Naive B cell (primary cell): Measurements from ENCODE around the gene CXCL8. TPM values are rescaled to one million over a fixed set of nuclear protein-coding genes. Genes with fewer than 3 reads are reported as not detected.
A peak's percentile ranks its signal among the peaks of the same experiment; 100 is the strongest.

Experiments used
- ATAC-seq, 2 donors: fragments of 150-1000 bp; cut with Tn5 transposase; 2 replicates each; pipeline ENCODE4 v1.10.0; 2021; ENCODE audit warnings: low read depth in 2 of 2, mild to moderate bottlenecking in 2 of 2, moderate library complexity in 2 of 2
- DNase-seq: peaks from one replicate; pipeline ENCODE4 v3.0.0; 2022
- H3K27ac Mint-ChIP-seq, 6 donors: one replicate each; pipeline ENCODE4 v1.8.0; 2020 to 2022; ENCODE audit warnings: mild to moderate bottlenecking in 6 of 6, mixed read lengths in 6 of 6, moderate library complexity in 5 of 6, inconsistent platforms in 2 of 6
- H3K27me3 Mint-ChIP-seq, 3 donors: one replicate each; pipeline ENCODE4 v1.8.0; 2021 to 2022; ENCODE audit warnings: mixed read lengths in 3 of 3, mild to moderate bottlenecking in 1 of 3
- H3K36me3 Mint-ChIP-seq, 2 donors: one replicate each; pipeline ENCODE4 v1.8.0; 2020 to 2022; ENCODE audit warnings: mixed read lengths in 2 of 2, inconsistent platforms in 1 of 2, mild to moderate bottlenecking in 1 of 2
- H3K4me1 Mint-ChIP-seq, 3 donors: one replicate each; pipeline ENCODE4 v1.8.0; 2020 to 2022; ENCODE audit warnings: mixed read lengths in 3 of 3, inconsistent platforms in 1 of 3, mild to moderate bottlenecking in 1 of 3, moderate library complexity in 1 of 3
- H3K4me3 Mint-ChIP-seq, 8 donors: one replicate each; pipeline ENCODE4 v1.8.0; 2020 to 2022; ENCODE audit warnings: mild to moderate bottlenecking in 8 of 8, mixed read lengths in 8 of 8, moderate library complexity in 8 of 8, inconsistent platforms in 2 of 8
- H3K9me3 Mint-ChIP-seq, 7 donors: one replicate each; pipeline ENCODE4 v1.8.0; 2020 to 2022; ENCODE audit warnings: mixed read lengths in 7 of 7, mild to moderate bottlenecking in 5 of 7, inconsistent platforms in 2 of 7, moderate library complexity in 1 of 7
- polyA plus RNA-seq, 6 donors: library from polyadenylated mRNA; unstranded; fragments of 300-500 nt; fragmentation: Illumina TruSeq; gene quantifications; one replicate each; pipeline ENCODE4 v1.2.3, GENCODE V29; 2021; ENCODE audit warnings: low read depth in 6 of 6

Gene CXCL8
- polyA plus RNA-seq, 6 donors from 2014 or later, result 0.21 to 4.5 (median 0.77) TPM; not detected in 2

- H3K27me3 Mint-ChIP-seq, result no peaks in the 10 kb centered on the region
- no peaks in the 10 kb centered on the region for H3K36me3 Mint-ChIP-seq
- H3K4me3 Mint-ChIP-seq, result no peak overlapping the region
- no peak overlapping the region for H3K27ac Mint-ChIP-seq
- DNase-seq (no peak), ATAC-seq (no peak)
- H3K9me3 Mint-ChIP-seq, result peaks cover 0 to 10% (median 3%) of the 10 kb centered on the region in 7 donors
- no peaks in the 10 kb centered on the region for H3K4me1 Mint-ChIP-seq
Observed at GRCh38 chr4:73741750-73742489, 1.6 kb downstream of the CXCL8 start.

GRCh38 chr4:73742490-73743160 lies 2.3 kb downstream of the CXCL8 start:
- H3K36me3 Mint-ChIP-seq, result no peaks in the 10 kb centered on the region
- ATAC-seq (no peak), DNase-seq (no peak)
- no peak overlapping the region for H3K27ac Mint-ChIP-seq
- no peak overlapping the region for H3K4me3 Mint-ChIP-seq
- peaks cover 0 to 10% (median 3%) of the 10 kb centered on the region in 7 donors for H3K9me3 Mint-ChIP-seq
- H3K27me3 Mint-ChIP-seq, result peaks cover 0 to 2% (median 0%) of the 10 kb centered on the region in 3 donors
- no peaks in the 10 kb centered on the region for H3K4me1 Mint-ChIP-seq

- peaks cover 0 to 10% (median 3%) of the 10 kb centered on the region in 7 donors for H3K9me3 Mint-ChIP-seq
- H3K4me3 Mint-ChIP-seq, result no peak overlapping the region
- H3K27me3 Mint-ChIP-seq, result peaks cover 0 to 5% (median 0%) of the 10 kb centered on the region in 3 donors
- H3K27ac Mint-ChIP-seq, result no peak overlapping the region
- no peaks in the 10 kb centered on the region for H3K4me1 Mint-ChIP-seq
- no peak for DNase-seq
- no peak for ATAC-seq
- no peaks in the 10 kb centered on the region for H3K36me3 Mint-ChIP-seq
Observed at GRCh38 chr4:73743281-73743680, 2.9 kb downstream of the CXCL8 start.

- Mint-ChIP-seq H3K27ac (no peak overlapping the region), H3K9me3 (peaks cover 0 to 10% (median 3%) of the 10 kb centered on the region in 7 donors)
- DNase-seq, result no peak
Observed at GRCh38 chr4:73743795-73744194, 3.4 kb downstream of the CXCL8 start.

GRCh38 chr4:73744203-73744602 lies 3.8 kb downstream of the CXCL8 start:
- Mint-ChIP-seq H3K9me3 (peaks cover 0 to 10% (median 3%) of the 10 kb centered on the region in 7 donors), H3K4me3 (no peak overlapping the region), H3K27me3 (peaks cover 0 to 5% (median 0%) of the 10 kb centered on the region in 3 donors), H3K36me3 (no peaks in the 10 kb centered on the region), H3K4me1 (no peaks in the 10 kb centered on the region), H3K27ac (no peak overlapping the region)
- DNase-seq (no peak), ATAC-seq (no peak)

More at GRCh38 chr4:73743795-73744194, 3.4 kb downstream of the CXCL8 start:
- no peak for ATAC-seq
- H3K27me3 Mint-ChIP-seq, result peaks cover 0 to 5% (median 0%) of the 10 kb centered on the region in 3 donors
- no peak overlapping the region for H3K4me3 Mint-ChIP-seq
- H3K36me3 Mint-ChIP-seq, result no peaks in the 10 kb centered on the region
- no peaks in the 10 kb centered on the region for H3K4me1 Mint-ChIP-seq

- ATAC-seq, result no peak
- Mint-ChIP-seq H3K9me3 (peaks cover 0 to 4% (median 0%) of the 10 kb centered on the region in 7 donors), H3K4me1 (no peaks in the 10 kb centered on the region)
Observed at GRCh38 chr4:73750730-73751129, 10.4 kb downstream of the CXCL8 start.

GRCh38 chr4:73751166-73751565 lies 10.8 kb downstream of the CXCL8 start:
- ATAC-seq, result no peak
- Mint-ChIP-seq H3K36me3 (no peaks in the 10 kb centered on the region), H3K27ac (no peak overlapping the region), H3K4me3 (no peak overlapping the region), H3K9me3 (peaks cover 0 to 4% (median 0%) of the 10 kb centered on the region in 7 donors), H3K4me1 (no peaks in the 10 kb centered on the region), H3K27me3 (peaks cover 4 to 18% (median 10%) of the 10 kb centered on the region in 3 donors)
- DNase-seq, result no peak

More at GRCh38 chr4:73750730-73751129, 10.4 kb downstream of the CXCL8 start:
- peaks cover 4 to 18% (median 10%) of the 10 kb centered on the region in 3 donors for H3K27me3 Mint-ChIP-seq
- no peaks in the 10 kb centered on the region for H3K36me3 Mint-ChIP-seq
- no peak overlapping the region for H3K4me3 Mint-ChIP-seq
- H3K27ac Mint-ChIP-seq, result no peak overlapping the region
- no peak for DNase-seq

- ATAC-seq, result no peak
- no peaks in the 10 kb centered on the region for H3K4me1 Mint-ChIP-seq
- H3K27ac Mint-ChIP-seq, result no peak overlapping the region
- peaks cover 4 to 18% (median 10%) of the 10 kb centered on the region in 3 donors for H3K27me3 Mint-ChIP-seq
- no peaks in the 10 kb centered on the region for H3K36me3 Mint-ChIP-seq
- H3K9me3 Mint-ChIP-seq, result peaks cover 0 to 2% (median 0%) of the 10 kb centered on the region in 7 donors
- DNase-seq, result no peak
- H3K4me3 Mint-ChIP-seq, result no peak overlapping the region
Observed at GRCh38 chr4:73751830-73752229, 11.5 kb downstream of the CXCL8 start.

- peaks cover 0 to 2% (median 0%) of the 10 kb centered on the region in 7 donors for H3K9me3 Mint-ChIP-seq
Observed at GRCh38 chr4:73752424-73752823, 12.1 kb downstream of the CXCL8 start.

GRCh38 chr4:73753215-73753614 lies 12.8 kb downstream of the CXCL8 start:
- Mint-ChIP-seq H3K4me3 (no peak overlapping the region), H3K27me3 (peaks cover 4 to 18% (median 5%) of the 10 kb centered on the region in 3 donors), H3K36me3 (no peaks in the 10 kb centered on the region), H3K9me3 (peaks cover 0 to 2% (median 0%) of the 10 kb centered on the region in 7 donors), H3K4me1 (no peaks in the 10 kb centered on the region), H3K27ac (no peak overlapping the region)
- ATAC-seq, result no peak
- DNase-seq, result no peak

More at GRCh38 chr4:73752424-73752823, 12.1 kb downstream of the CXCL8 start:
- H3K27ac Mint-ChIP-seq, result no peak overlapping the region
- no peak overlapping the region for H3K4me3 Mint-ChIP-seq
- ATAC-seq (no peak), DNase-seq (no peak)
- H3K36me3 Mint-ChIP-seq, result no peaks in the 10 kb centered on the region
- peaks cover 4 to 18% (median 10%) of the 10 kb centered on the region in 3 donors for H3K27me3 Mint-ChIP-seq
- no peaks in the 10 kb centered on the region for H3K4me1 Mint-ChIP-seq

GRCh38 chr4:73754934-73755333 lies 14.6 kb downstream of the CXCL8 start:
- no peaks in the 10 kb centered on the region for H3K4me1 Mint-ChIP-seq
- ATAC-seq, result no peak
- no peak overlapping the region for H3K4me3 Mint-ChIP-seq
- H3K27me3 Mint-ChIP-seq, result peaks cover 5 to 19% (median 9%) of the 10 kb centered on the region in 3 donors
- H3K36me3 Mint-ChIP-seq, result no peaks in the 10 kb centered on the region
- DNase-seq, result no peak
- H3K27ac Mint-ChIP-seq, result no peak overlapping the region
- H3K9me3 Mint-ChIP-seq, result peaks cover 0 to 2% (median 0%) of the 10 kb centered on the region in 7 donors

- peaks cover 0 to 6% (median 5%) of the 10 kb centered on the region in 3 donors for H3K27me3 Mint-ChIP-seq
- DNase-seq, result no peak
- peaks cover 0 to 2% (median 0%) of the 10 kb centered on the region in 7 donors for H3K9me3 Mint-ChIP-seq
Observed at GRCh38 chr4:73759357-73759756, 19.0 kb downstream of the CXCL8 start.

GRCh38 chr4:73761856-73762255 lies 21.5 kb downstream of the CXCL8 start:
- Mint-ChIP-seq H3K4me1 (peaks cover 4 to 8% (median 6%) of the 10 kb centered on the region in 3 donors), H3K27me3 (peaks cover 0 to 6% (median 5%) of the 10 kb centered on the region in 3 donors), H3K4me3 (no peak overlapping the region), H3K27ac (peak overlapping the region in 1 of 6 donors; percentile 6), H3K9me3 (peaks cover 0 to 2% (median 0%) of the 10 kb centered on the region in 7 donors), H3K36me3 (no peaks in the 10 kb centered on the region)
- ATAC-seq, result no peak
- DNase-seq, result no peak

More at GRCh38 chr4:73759357-73759756, 19.0 kb downstream of the CXCL8 start:
- Mint-ChIP-seq H3K36me3 (no peaks in the 10 kb centered on the region), H3K4me1 (peaks cover 4 to 8% (median 6%) of the 10 kb centered on the region in 3 donors), H3K27ac (no peak overlapping the region), H3K4me3 (no peak overlapping the region)
- no peak for ATAC-seq
